ENCODE measurements around the gene BEND3. TPM values are rescaled to one million over a fixed set of nuclear protein-coding genes. Genes with fewer than 3 reads are reported as not detected.

BEND3 gene
- total and polyA plus RNA-seq, 2 of the 8 experiments (the other 6 are each of a cell fraction or from before 2014, with no cell fraction given): 25.2 to 38.8 TPM

DNA sequence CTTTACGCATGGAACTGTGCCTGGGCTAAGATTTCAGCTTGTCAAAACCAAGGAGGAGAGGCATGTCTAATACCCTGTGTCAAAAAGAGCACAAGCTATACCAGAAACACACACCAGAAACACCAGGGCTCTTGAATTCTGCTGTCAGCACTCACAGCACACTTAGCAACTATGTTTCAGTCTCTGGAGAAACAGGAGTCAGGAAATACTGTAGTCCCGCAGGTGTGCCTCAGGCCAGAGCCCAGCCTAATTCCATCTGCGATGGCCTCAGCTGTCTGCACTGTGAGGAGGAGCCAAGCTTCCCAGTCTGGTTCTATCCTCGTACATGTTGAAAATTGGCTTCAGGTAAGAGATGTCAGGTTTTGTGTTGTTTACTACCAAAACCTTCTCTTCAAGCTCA, 55.7 kb downstream of the BEND3 start:
- 0 out of 2 replicates have a peak overlapping the region, but pooled peaks have one; percentile 2 for H2AK5ac ChIP-seq (ENCODE audit: low read depth, low read length)
- no peak overlapping the region for H2BK20ac ChIP-seq (ENCODE audit: low read length)
- TF ChIP-seq SP4 (IDR thresholded peaks at IDR 0.05; ENCODE audit: low read length) (no peak), EGR1 (IDR thresholded peaks at IDR 0.05; ENCODE audit: borderline replicate concordance, low read depth, low read length) (no peak), TEAD4 (IDR thresholded peaks at IDR 0.05; ENCODE audit: low read depth, low read length) (no peak), JUN (IDR thresholded peaks at IDR 0.05; ENCODE audit: low read depth, low read length) (no peak), HDAC2 (IDR thresholded peaks at IDR 0.05; ENCODE audit: borderline replicate concordance in 1 of 2, low read depth in 2 of 2, low read length in 2 of 2) (no peak), MAFK (IDR thresholded peaks at IDR 0.05; ENCODE audit: low read depth, low read length) (no peak), BRCA1 (IDR thresholded peaks at IDR 0.05; ENCODE audit: low read depth, low read length) (no peak)
- TF ChIP-seq, protein P1, sequence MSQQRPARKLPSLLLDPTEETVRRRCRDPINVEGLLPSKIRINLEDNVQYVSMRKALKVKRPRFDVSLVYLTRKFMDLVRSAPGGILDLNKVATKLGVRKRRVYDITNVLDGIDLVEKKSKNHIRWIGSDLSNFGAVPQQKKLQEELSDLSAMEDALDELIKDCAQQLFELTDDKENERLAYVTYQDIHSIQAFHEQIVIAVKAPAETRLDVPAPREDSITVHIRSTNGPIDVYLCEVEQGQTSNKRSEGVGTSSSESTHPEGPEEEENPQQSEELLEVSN (IDR thresholded peaks at IDR 0.05): no peak
- no peak overlapping the region for H3K4me3 ChIP-seq (ENCODE audit: extremely low read depth in 1 of 4, insufficient read depth in 2 of 4, low read depth in 3 of 4, low read length in 4 of 4)
- peak overlapping the region; percentile 36 for H2BK120ac ChIP-seq (replicated peaks; ENCODE audit: low read depth, low read length)
- H2BK12ac ChIP-seq (ENCODE audit: low read depth, low read length): 0 out of 2 replicates have a peak overlapping the region, but pooled peaks have one; percentile 3
- no peak overlapping the region for H2AFZ ChIP-seq (ENCODE audit: low read length)
- no peak overlapping the region for H3K27ac ChIP-seq (ENCODE audit: low read depth, low read length)
- H3K4me2 ChIP-seq (ENCODE audit: insufficient read depth in 1 of 2, low read depth in 2 of 2, low read length in 2 of 2): no peak overlapping the region
- ChIA-PET POLR2A (ENCODE audit: partially characterized antibody) (interaction anchor here (0.9 to 1.9 kb wide), 3 partner anchors 9 to 56 kb away, joined by 3 to 5 read pairs (median 4); partner anchors contain the start of gene BEND3), CTCF (ENCODE audit: partially characterized antibody) (interaction anchor here (0.6 to 1.2 kb wide), 4 partner anchors 10 to 250 kb away, joined by 3 to 4 read pairs (median 3); no protein-coding TSS in a partner anchor)
- H3K9me3 ChIP-seq (ENCODE audit: insufficient read depth in 2 of 2, low read depth in 1 of 2, low read length in 1 of 2): no peaks in the 10 kb centered on the region
- H3K4ac ChIP-seq (replicated peaks; ENCODE audit: insufficient read length, low read depth, low read length): no peak overlapping the region
- WGBS, 2 experiments (ENCODE audit: extremely low coverage in 1 of 2, insufficient coverage in 1 of 2, insufficient read length in 1 of 2, insufficient replicate concordance in 2 of 2, low coverage in 1 of 2, low lambda C conversion rate in 2 of 2, missing lambda C conversion rate in 1 of 2): 90% methylated on average over 4 of the region's 4 CpGs; no CpG with 5 or more reads in 1 of the 2 experiments
- no peaks in the 10 kb centered on the region for H3K36me3 ChIP-seq (ENCODE audit: control insufficient read depth in 2 of 4, insufficient read depth in 4 of 4, low read length in 3 of 4)
- no peak overlapping the region for H4K5ac ChIP-seq (ENCODE audit: insufficient read length, low read depth, low read length)
- H4K8ac ChIP-seq (ENCODE audit: extremely low read depth, insufficient read depth, low read length): no peak overlapping the region
- H3K18ac ChIP-seq (ENCODE audit: extremely low read depth, low read length): peak overlapping the region; percentile 72; the same call in 1 of the 2 replicates
- H3K4me1 ChIP-seq (replicated peaks in 1 of 4; ENCODE audit: control insufficient read depth in 3 of 4, insufficient read depth in 4 of 4, low read length in 3 of 4): peaks cover 3 to 13% (median 7%) of the 10 kb centered on the region in 4 experiments
- no peak overlapping the region for H3K9ac ChIP-seq (replicated peaks in 1 of 4; ENCODE audit: extremely low read depth in 1 of 4, low read depth in 3 of 4, low read length in 3 of 4)
- no peak overlapping the region for H3K23ac ChIP-seq (ENCODE audit: insufficient read length)
- H2BK15ac ChIP-seq (ENCODE audit: low read length): peak overlapping the region; percentile 48; the same call in 1 of the 2 replicates
- no peaks in the 10 kb centered on the region for H3K79me2 ChIP-seq (ENCODE audit: control insufficient read depth in 1 of 2, insufficient read depth in 2 of 2, low read length in 2 of 2)
- no peak overlapping the region for H3K56ac ChIP-seq (replicated peaks; ENCODE audit: insufficient read length, low read depth, low read length)
- H3K23me2 ChIP-seq (ENCODE audit: low read depth, low read length): no peaks in the 10 kb centered on the region
- H4K20me1 ChIP-seq (replicated peaks in 1 of 2; ENCODE audit: control insufficient read depth in 1 of 2, insufficient read depth in 2 of 2, low read length in 2 of 2): no peaks in the 10 kb centered on the region
- no peaks in the 10 kb centered on the region for H3K79me1 ChIP-seq (ENCODE audit: low read depth, low read length)
- DNase-seq (ENCODE audit: low read depth in 1 of 2, low spot score in 2 of 2): no peak
- peak overlapping the region; percentile 22; the same call in 1 of the 2 replicates for H2BK5ac ChIP-seq (ENCODE audit: low read depth, low read length)
- no peak overlapping the region for H3K14ac ChIP-seq (ENCODE audit: insufficient read length)
- H4K91ac ChIP-seq (replicated peaks; ENCODE audit: insufficient read length, low read length): no peak overlapping the region
- FAIRE-seq: no peak
- H3K27me3 ChIP-seq (replicated peaks in 1 of 4; ENCODE audit: control insufficient read depth in 3 of 4, extremely low read depth in 1 of 4, insufficient read depth in 3 of 4, low read length in 3 of 4): no peaks in the 10 kb centered on the region
